ENCODE measurements around the gene EFS.

The EFS gene

GRCh38 chr14:23362200-23362599 lies 2.8 kb downstream of the EFS start:
- in situ Hi-C loops (cut with HindIII; ENCODE audit: low pct_ligation_motif_present, low pct_unique_long_range_greater_than_20kb, low sequenced_read_pairs) = no loop called here
- DNase-seq = peak; percentile 14

- in situ Hi-C loops (cut with HindIII; ENCODE audit: low pct_ligation_motif_present, low pct_unique_long_range_greater_than_20kb, low sequenced_read_pairs) = no loop called here
These were observed 3.2 kb downstream of the EFS start for GRCh38 chr14:23361763-23362162.

GRCh38 chr14:23361320-23361719 lies 3.7 kb downstream of the EFS start:
- DNase-seq = no peak
- in situ Hi-C loops (cut with HindIII; ENCODE audit: low pct_ligation_motif_present, low pct_unique_long_range_greater_than_20kb, low sequenced_read_pairs) = no loop called here

More at GRCh38 chr14:23361763-23362162, 3.2 kb downstream of the EFS start:
- DNase-seq = no peak

GRCh38 chr14:23360496-23360895 lies 4.5 kb downstream of the EFS start:
- no peak for DNase-seq
- in situ Hi-C loops (cut with HindIII; ENCODE audit: low pct_ligation_motif_present, low pct_unique_long_range_greater_than_20kb, low sequenced_read_pairs) = no loop called here

GRCh38 chr14:23359722-23360447 lies 5.1 kb downstream of the EFS start:
- DNase-seq = no peak
- in situ Hi-C loops (cut with HindIII; ENCODE audit: low pct_ligation_motif_present, low pct_unique_long_range_greater_than_20kb, low sequenced_read_pairs) = no loop called here

- in situ Hi-C loops (cut with HindIII; ENCODE audit: low pct_ligation_motif_present, low pct_unique_long_range_greater_than_20kb, low sequenced_read_pairs) = no loop called here
These were observed 5.8 kb downstream of the EFS start for GRCh38 chr14:23359167-23359626.

GRCh38 chr14:23358553-23359166 lies 6.3 kb downstream of the EFS start:
- DNase-seq = no peak
- in situ Hi-C loops (cut with HindIII; ENCODE audit: low pct_ligation_motif_present, low pct_unique_long_range_greater_than_20kb, low sequenced_read_pairs) = no loop called here

More at GRCh38 chr14:23359167-23359626, 5.8 kb downstream of the EFS start:
- no peak for DNase-seq

- DNase-seq = no peak
- in situ Hi-C loops (cut with HindIII; ENCODE audit: low pct_ligation_motif_present, low pct_unique_long_range_greater_than_20kb, low sequenced_read_pairs) = no loop called here
These were observed 6.9 kb downstream of the EFS start for GRCh38 chr14:23358042-23358441.

GRCh38 chr14:23357261-23357660 lies 7.7 kb downstream of the EFS start:
- DNase-seq = no peak
- in situ Hi-C loops (cut with HindIII; ENCODE audit: low pct_ligation_motif_present, low pct_unique_long_range_greater_than_20kb, low sequenced_read_pairs) = no loop called here

GRCh38 chr14:23356662-23357061 lies 8.3 kb downstream of the EFS start:
- in situ Hi-C loops (cut with HindIII; ENCODE audit: low pct_ligation_motif_present, low pct_unique_long_range_greater_than_20kb, low sequenced_read_pairs) = no loop called here
- DNase-seq = no peak

- in situ Hi-C loops (cut with HindIII; ENCODE audit: low pct_ligation_motif_present, low pct_unique_long_range_greater_than_20kb, low sequenced_read_pairs) = no loop called here
- DNase-seq = no peak
These were observed 9.0 kb downstream of the EFS start for GRCh38 chr14:23355871-23356435.

- in situ Hi-C loops (cut with HindIII; ENCODE audit: low pct_ligation_motif_present, low pct_unique_long_range_greater_than_20kb, low sequenced_read_pairs) = no loop called here
- no peak for DNase-seq
These were observed 10.0 kb downstream of the EFS start for GRCh38 chr14:23354990-23355389.

- in situ Hi-C loops (cut with HindIII; ENCODE audit: low pct_ligation_motif_present, low pct_unique_long_range_greater_than_20kb, low sequenced_read_pairs) = no loop called here
- no peak for DNase-seq
These were observed 11.6 kb downstream of the EFS start for GRCh38 chr14:23353433-23353780.

- in situ Hi-C loops (cut with HindIII; ENCODE audit: low pct_ligation_motif_present, low pct_unique_long_range_greater_than_20kb, low sequenced_read_pairs) = no loop called here
- DNase-seq = peak; percentile 76
These were observed 12.2 kb downstream of the EFS start, which contains the start of gene SLC22A17 for GRCh38 chr14:23352506-23353432. Gene SLC22A17, minus strand, starts transcription at chr14:23352887.

- DNase-seq = no peak
- in situ Hi-C loops (cut with HindIII; ENCODE audit: low pct_ligation_motif_present, low pct_unique_long_range_greater_than_20kb, low sequenced_read_pairs) = no loop called here
These were observed 13.1 kb downstream of the EFS start for GRCh38 chr14:23351681-23352505.

GRCh38 chr14:23349156-23349845 lies 15.7 kb downstream of the EFS start:
- in situ Hi-C loops (cut with HindIII; ENCODE audit: low pct_ligation_motif_present, low pct_unique_long_range_greater_than_20kb, low sequenced_read_pairs) = no loop called here
- DNase-seq = no peak

- in situ Hi-C loops (cut with HindIII; ENCODE audit: low pct_ligation_motif_present, low pct_unique_long_range_greater_than_20kb, low sequenced_read_pairs) = no loop called here
- DNase-seq = no peak
These were observed 16.7 kb downstream of the EFS start for GRCh38 chr14:23348297-23348655.
